ENCODE data around the gene BRD4.

DNA sequence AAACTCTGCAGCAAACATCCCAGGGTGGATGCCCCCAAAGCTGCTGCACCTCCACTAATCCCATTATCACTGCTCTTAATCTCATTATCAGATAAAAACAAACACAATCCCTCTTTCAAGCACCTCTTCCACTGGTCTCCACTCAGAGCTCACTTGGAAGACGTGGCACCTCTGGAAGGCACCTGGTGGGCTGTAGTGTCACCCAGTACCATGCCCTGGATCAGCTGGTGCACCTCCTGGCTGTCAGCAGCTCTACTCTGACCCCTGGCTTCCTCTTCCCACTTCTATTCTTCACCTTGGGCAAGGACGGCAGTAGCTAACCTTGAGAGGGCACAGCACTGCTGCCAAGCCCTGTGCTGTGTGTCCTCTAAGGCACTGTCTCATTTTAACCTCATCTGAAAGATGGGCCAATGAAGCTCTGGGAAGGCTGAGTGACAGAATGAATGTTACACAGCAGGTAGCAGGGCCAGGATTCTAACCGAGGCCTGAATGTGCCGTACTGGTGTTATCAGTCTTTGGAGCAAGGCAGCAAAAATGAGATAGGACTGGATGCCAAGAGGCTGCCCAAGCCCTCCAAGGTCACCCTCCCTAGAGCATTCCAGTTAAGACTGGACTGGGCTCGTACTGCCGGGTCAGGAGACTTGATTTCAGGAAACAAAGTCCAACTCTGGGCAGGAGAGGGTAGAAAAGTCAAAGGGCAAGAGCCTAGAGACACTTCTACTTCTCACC, 7.4 kb downstream of the BRD4 start:
- TF ChIP-seq, protein P1, sequence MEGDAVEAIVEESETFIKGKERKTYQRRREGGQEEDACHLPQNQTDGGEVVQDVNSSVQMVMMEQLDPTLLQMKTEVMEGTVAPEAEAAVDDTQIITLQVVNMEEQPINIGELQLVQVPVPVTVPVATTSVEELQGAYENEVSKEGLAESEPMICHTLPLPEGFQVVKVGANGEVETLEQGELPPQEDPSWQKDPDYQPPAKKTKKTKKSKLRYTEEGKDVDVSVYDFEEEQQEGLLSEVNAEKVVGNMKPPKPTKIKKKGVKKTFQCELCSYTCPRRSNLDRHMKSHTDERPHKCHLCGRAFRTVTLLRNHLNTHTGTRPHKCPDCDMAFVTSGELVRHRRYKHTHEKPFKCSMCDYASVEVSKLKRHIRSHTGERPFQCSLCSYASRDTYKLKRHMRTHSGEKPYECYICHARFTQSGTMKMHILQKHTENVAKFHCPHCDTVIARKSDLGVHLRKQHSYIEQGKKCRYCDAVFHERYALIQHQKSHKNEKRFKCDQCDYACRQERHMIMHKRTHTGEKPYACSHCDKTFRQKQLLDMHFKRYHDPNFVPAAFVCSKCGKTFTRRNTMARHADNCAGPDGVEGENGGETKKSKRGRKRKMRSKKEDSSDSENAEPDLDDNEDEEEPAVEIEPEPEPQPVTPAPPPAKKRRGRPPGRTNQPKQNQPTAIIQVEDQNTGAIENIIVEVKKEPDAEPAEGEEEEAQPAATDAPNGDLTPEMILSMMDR (IDR thresholded peaks at IDR 0.05): no peak
- TF ChIP-seq POLR2A (IDR thresholded peaks at IDR 0.05): no peak
- TF ChIP-seq POLR2AphosphoS5 (IDR thresholded peaks at IDR 0.05): no peak

Measured in suprapubic skin (tissue), 4 donors.